ENCODE data around the gene RAMP2. TPM values are rescaled to one million over a fixed set of nuclear protein-coding genes. Genes with fewer than 3 reads are reported as not detected.

RAMP2 gene
- polyA plus RNA-seq, 1 donor (not counting 4 experiments of a cell fraction or from before 2014, with no cell fraction given) = not detected

- H3K79me2 ChIP-seq (ENCODE audit: control insufficient read depth, insufficient read depth, low read length) = no peaks in the 10 kb centered on the region
- no peaks in the 10 kb centered on the region for H3K9me1 ChIP-seq (ENCODE audit: control insufficient read depth, extremely low read depth, insufficient read depth, low read length)
- H3K4me2 ChIP-seq (ENCODE audit: control insufficient read depth, extremely low read depth, insufficient read depth, low read depth, low read length) = no peak overlapping the region
- dilution Hi-C loops (cut with MboI; ENCODE audit: extremely low pct_ligation_motif_present, low sequenced_read_pairs) = no loop called here
- no peak overlapping the region for H3K27ac ChIP-seq (ENCODE audit: control insufficient read depth, insufficient read depth, low read length)
- no peak for FAIRE-seq
- TF ChIP-seq CTCF (optimal IDR thresholded peaks at IDR 0.05 in 1 of 3, IDR thresholded peaks at IDR 0.05 in 1 of 3, conservative IDR thresholded peaks at IDR 0.05 in 1 of 3; ENCODE audit: extremely low read depth in 1 of 3, insufficient read depth in 2 of 3, low read length in 3 of 3) (no peak), EZH2 (IDR thresholded peaks at IDR 0.05; ENCODE audit: low read length) (no peak)
- no peak for DNase-seq (ENCODE audit: low read depth, low spot score)
- no peak overlapping the region for H2AFZ ChIP-seq (ENCODE audit: control insufficient read depth, low read length)
- H3K9ac ChIP-seq (ENCODE audit: control insufficient read depth, extremely low read depth, insufficient read depth, low read length) = no peak overlapping the region
- H3K4me1 ChIP-seq (ENCODE audit: control insufficient read depth, extremely low read depth, insufficient read depth, low read length) = no peaks in the 10 kb centered on the region
- no peaks in the 10 kb centered on the region for H3K9me3 ChIP-seq (ENCODE audit: control insufficient read depth, low read depth, low read length)
- H4K20me1 ChIP-seq (ENCODE audit: control insufficient read depth, extremely low read depth, insufficient read depth, low read length) = no peaks in the 10 kb centered on the region
- H3K36me3 ChIP-seq (ENCODE audit: control insufficient read depth in 2 of 2, extremely low read depth in 1 of 2, insufficient read depth in 2 of 2, low read length in 2 of 2) = no peaks in the 10 kb centered on the region
- no peaks in the 10 kb centered on the region for H3K27me3 ChIP-seq (ENCODE audit: control insufficient read depth, extremely low read depth, insufficient read depth, low read length)
- no peak overlapping the region for H3K4me3 ChIP-seq (ENCODE audit: control insufficient read depth in 2 of 3, extremely low read depth in 1 of 3, insufficient read depth in 2 of 3, low read depth in 1 of 3, low read length in 3 of 3)
Observed at GRCh38 chr17:42750739-42751344, 10.2 kb upstream of the RAMP2 start.

DNA sequence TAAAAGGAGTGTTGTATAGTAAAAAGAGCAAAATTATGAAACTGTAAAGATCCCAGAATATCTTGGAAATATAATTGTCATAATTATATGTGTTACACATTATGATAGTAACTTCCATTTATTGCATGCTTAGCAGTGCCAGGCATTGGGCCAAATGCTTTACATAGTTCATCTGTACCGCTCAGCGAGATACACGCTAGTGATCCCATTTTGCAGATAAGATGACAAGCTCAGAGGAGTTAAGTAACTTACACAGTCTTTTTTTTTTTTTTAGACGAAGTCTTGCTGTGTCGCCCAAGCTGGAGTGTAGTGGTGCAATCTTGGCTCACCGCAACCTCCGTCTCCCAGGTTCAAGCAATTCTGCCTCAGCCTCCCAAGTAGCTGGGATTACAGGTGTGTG is 9.4 kb upstream of the RAMP2 start:
- dilution Hi-C loops (cut with MboI; ENCODE audit: extremely low pct_ligation_motif_present, low sequenced_read_pairs) = no loop called here
- TF ChIP-seq EZH2 (IDR thresholded peaks at IDR 0.05; ENCODE audit: low read length) = no peak
- no peak for TF ChIP-seq CTCF (optimal IDR thresholded peaks at IDR 0.05 in 1 of 3, IDR thresholded peaks at IDR 0.05 in 1 of 3, conservative IDR thresholded peaks at IDR 0.05 in 1 of 3; ENCODE audit: extremely low read depth in 1 of 3, insufficient read depth in 2 of 3, low read length in 3 of 3)
- H3K4me1 ChIP-seq (ENCODE audit: control insufficient read depth, extremely low read depth, insufficient read depth, low read length) = no peaks in the 10 kb centered on the region
- no peaks in the 10 kb centered on the region for H3K27me3 ChIP-seq (ENCODE audit: control insufficient read depth, extremely low read depth, insufficient read depth, low read length)
- H3K9ac ChIP-seq (ENCODE audit: control insufficient read depth, extremely low read depth, insufficient read depth, low read length) = no peak overlapping the region
- H3K27ac ChIP-seq (ENCODE audit: control insufficient read depth, insufficient read depth, low read length) = no peak overlapping the region
- H3K36me3 ChIP-seq (ENCODE audit: control insufficient read depth in 2 of 2, extremely low read depth in 1 of 2, insufficient read depth in 2 of 2, low read length in 2 of 2) = no peaks in the 10 kb centered on the region
- no peaks in the 10 kb centered on the region for H3K79me2 ChIP-seq (ENCODE audit: control insufficient read depth, insufficient read depth, low read length)
- no peaks in the 10 kb centered on the region for H4K20me1 ChIP-seq (ENCODE audit: control insufficient read depth, extremely low read depth, insufficient read depth, low read length)
- DNase-seq (ENCODE audit: low read depth, low spot score) (no peak), FAIRE-seq (no peak)
- no peaks in the 10 kb centered on the region for H3K9me3 ChIP-seq (ENCODE audit: control insufficient read depth, low read depth, low read length)
- H3K9me1 ChIP-seq (ENCODE audit: control insufficient read depth, extremely low read depth, insufficient read depth, low read length) = no peaks in the 10 kb centered on the region
- no peak overlapping the region for H2AFZ ChIP-seq (ENCODE audit: control insufficient read depth, low read length)
- H3K4me3 ChIP-seq (ENCODE audit: control insufficient read depth in 2 of 3, extremely low read depth in 1 of 3, insufficient read depth in 2 of 3, low read depth in 1 of 3, low read length in 3 of 3) = no peak overlapping the region
- H3K4me2 ChIP-seq (ENCODE audit: control insufficient read depth, extremely low read depth, insufficient read depth, low read depth, low read length) = no peak overlapping the region
